GM12878 (cell line): Measurements from ENCODE around the gene AKTIP. TPM values are rescaled to one million over a fixed set of nuclear protein-coding genes. Genes with fewer than 3 reads are reported as not detected.

ENCODE experiments used
- CEBPB ChIP-seq, 2 experiments: fragments of 150-350 bp in 1 of 2; IDR thresholded peaks; 2 replicates each; pipeline ENCODE4 v1.6.1; 2012 to 2014; ENCODE audit warnings: low read depth in 2 of 2, low read length in 2 of 2, borderline replicate concordance in 1 of 2, inconsistent platforms in 1 of 2
- FOXK2 ChIP-seq: fragments of 450-650 bp; IDR thresholded peaks from 2 replicates; pipeline ENCODE4 v1.6.1; 2017; ENCODE audit warnings: mild to moderate bottlenecking, moderate library complexity
- HCFC1 ChIP-seq: fragments of 150-350 bp; IDR thresholded peaks from 2 replicates; pipeline ENCODE4 v1.6.1; 2014; ENCODE audit warnings: low read length
- HDAC6 ChIP-seq: fragments of 200-600 bp; sonication (generic); IDR thresholded peaks from one replicate; pipeline ENCODE4 v1.8.0; 2017; ENCODE audit warnings: antibody characterized with exemption; ENCODE audit not compliant: unreplicated experiment
- KLF5 ChIP-seq: fragments of 450-650 bp; IDR thresholded peaks from 2 replicates; pipeline ENCODE4 v1.6.1; 2014; ENCODE audit warnings: mild to moderate bottlenecking; ENCODE audit not compliant: partially characterized antibody
- MEF2B ChIP-seq: fragments of 450-650 bp; IDR thresholded peaks from 2 replicates; pipeline ENCODE4 v1.6.1; 2018; ENCODE audit warnings: mild to moderate bottlenecking, moderate library complexity; ENCODE audit not compliant: partially characterized antibody, poor library complexity, severe bottlenecking
- RUNX3 ChIP-seq: IDR thresholded peaks from 2 replicates; pipeline ENCODE4 v1.6.1; 2012; ENCODE audit warnings: low read length, inconsistent platforms
- SP1 ChIP-seq: IDR thresholded peaks from one replicate; pipeline ENCODE4 v1.6.1; 2011; ENCODE audit warnings: low read depth, low read length
- SREBF2 ChIP-seq: IDR thresholded peaks from 2 replicates; pipeline ENCODE4 v1.6.1; 2012; ENCODE audit warnings: mild to moderate bottlenecking, low read length
- STAT3 ChIP-seq: IDR thresholded peaks from 2 replicates; pipeline ENCODE4 v1.6.1; 2011; ENCODE audit warnings: low read depth, low read length, improper control_type of control experiment
- USF1 ChIP-seq: IDR thresholded peaks from 2 replicates; pipeline ENCODE4 v1.6.1; 2011; ENCODE audit warnings: borderline replicate concordance, low read depth, mild to moderate bottlenecking, moderate library complexity, mixed read lengths, low read length; ENCODE audit not compliant: insufficient read depth; ENCODE audit errors: extremely low read length
- USF2 ChIP-seq: IDR thresholded peaks from 2 replicates; pipeline ENCODE4 v1.6.1; 2011; ENCODE audit warnings: low read depth, low read length, improper control_type of control experiment, borderline replicate concordance
- ZBTB4 ChIP-seq: fragments of 450-650 bp; formaldehyde crosslinking; IDR thresholded peaks from 2 replicates; pipeline ENCODE4 v1.4.0; 2022; ENCODE audit warnings: mild to moderate bottlenecking, moderate library complexity
- ZNF24 ChIP-seq: fragments of 450-650 bp; IDR thresholded peaks from 2 replicates; pipeline ENCODE4 v1.6.1; 2017; ENCODE audit warnings: antibody characterized with exemption, mild to moderate bottlenecking
- ZNF384 ChIP-seq: IDR thresholded peaks from 2 replicates; pipeline ENCODE4 v1.6.1; 2012; ENCODE audit warnings: low read depth, mild to moderate bottlenecking, low read length, improper control_type of control experiment, borderline replicate concordance
- ZSCAN29 ChIP-seq: fragments of 450-650 bp; IDR thresholded peaks from 2 replicates; pipeline ENCODE4 v1.6.1; 2017; ENCODE audit warnings: mild to moderate bottlenecking, moderate library complexity
- polyA plus RNA-seq, 11 experiments: library from polyadenylated mRNA; depleted of rRNA in 4 of 11; unstranded in 6 of 11; stranded (reverse) in 5 of 11; fragments of >200 nt; fragmentation: Nextera tagmentation in 4 of 11; fragmentation: Illumina TruSeq in 1 of 11; extraction: Ambion mirVana in 4 of 11; extraction: Trizol in 1 of 11; gene quantifications; 1 replicate in 1 of 11; 2 replicates in 10 of 11; pipeline versions ENCODE4 v1.2.1 to v1.2.3, GENCODE V29; 2011 to 2016; ENCODE audit warnings: inconsistent platforms in 2 of 11, missing spikeins in 2 of 11, low read depth in 1 of 11
- total RNA-seq, 4 experiments: library from RNA; depleted of rRNA in 3 of 4; stranded (reverse); fragments of >200 nt in 3 of 4; fragmentation: Illumina TruSeq in 1 of 4; extraction: Trizol in 1 of 4; gene quantifications; 2 replicates each; pipeline versions ENCODE4 v1.2.1 to v1.2.3, GENCODE V29; 2013 to 2021
- TF ChIP-seq, protein P1 (sequence below): IDR thresholded peaks from 2 replicates; pipeline ENCODE4 v1.6.1; 2012; ENCODE audit warnings: improper control_type of control experiment, low read depth, low read length; ENCODE audit not compliant: insufficient replicate concordance
- TF ChIP-seq, protein P2 (sequence below): fragments of 150-350 bp; IDR thresholded peaks from 2 replicates; pipeline ENCODE4 v1.6.1; 2014; ENCODE audit warnings: mild to moderate bottlenecking, low read depth, low read length

The AKTIP gene
- total and polyA plus RNA-seq, 10 of the 15 experiments (the other 5 are each of a cell fraction or from before 2014, with no cell fraction given) = 11.4 to 22.9 (median 13.6) TPM

DNA sequence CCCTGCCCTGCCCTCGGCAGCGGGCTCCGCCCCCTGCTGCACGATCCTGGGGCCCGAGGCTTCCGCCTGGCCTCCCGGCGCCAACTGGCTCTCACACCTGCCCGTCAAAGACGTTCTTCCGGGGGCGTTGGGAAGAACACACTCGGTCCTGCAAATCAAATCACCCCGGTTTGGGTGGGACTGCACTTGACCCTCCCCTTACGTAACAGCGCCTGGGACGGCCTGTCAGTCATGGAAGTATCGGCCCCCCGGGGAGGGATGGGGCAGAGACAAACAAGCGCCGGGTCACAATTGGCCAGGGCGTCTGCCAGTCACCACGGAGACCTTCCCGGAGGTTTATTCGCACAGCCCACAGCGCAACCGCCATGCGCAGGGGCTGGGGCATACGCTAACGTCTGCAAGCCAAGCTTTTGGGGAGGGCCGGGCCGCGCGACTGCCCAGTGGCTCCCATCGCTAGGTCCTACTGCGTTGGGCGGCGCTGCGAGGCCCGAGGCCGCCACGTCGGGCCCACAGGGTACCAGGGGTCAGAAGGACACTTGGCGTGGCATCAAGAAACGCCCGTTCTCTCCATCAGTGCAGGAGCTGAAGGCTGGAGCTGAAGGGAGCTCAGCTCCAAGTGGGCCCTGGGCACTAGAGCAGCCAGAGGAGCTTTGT lies 388 bp upstream of the AKTIP start (continued):
- TF ChIP-seq, protein P1, sequence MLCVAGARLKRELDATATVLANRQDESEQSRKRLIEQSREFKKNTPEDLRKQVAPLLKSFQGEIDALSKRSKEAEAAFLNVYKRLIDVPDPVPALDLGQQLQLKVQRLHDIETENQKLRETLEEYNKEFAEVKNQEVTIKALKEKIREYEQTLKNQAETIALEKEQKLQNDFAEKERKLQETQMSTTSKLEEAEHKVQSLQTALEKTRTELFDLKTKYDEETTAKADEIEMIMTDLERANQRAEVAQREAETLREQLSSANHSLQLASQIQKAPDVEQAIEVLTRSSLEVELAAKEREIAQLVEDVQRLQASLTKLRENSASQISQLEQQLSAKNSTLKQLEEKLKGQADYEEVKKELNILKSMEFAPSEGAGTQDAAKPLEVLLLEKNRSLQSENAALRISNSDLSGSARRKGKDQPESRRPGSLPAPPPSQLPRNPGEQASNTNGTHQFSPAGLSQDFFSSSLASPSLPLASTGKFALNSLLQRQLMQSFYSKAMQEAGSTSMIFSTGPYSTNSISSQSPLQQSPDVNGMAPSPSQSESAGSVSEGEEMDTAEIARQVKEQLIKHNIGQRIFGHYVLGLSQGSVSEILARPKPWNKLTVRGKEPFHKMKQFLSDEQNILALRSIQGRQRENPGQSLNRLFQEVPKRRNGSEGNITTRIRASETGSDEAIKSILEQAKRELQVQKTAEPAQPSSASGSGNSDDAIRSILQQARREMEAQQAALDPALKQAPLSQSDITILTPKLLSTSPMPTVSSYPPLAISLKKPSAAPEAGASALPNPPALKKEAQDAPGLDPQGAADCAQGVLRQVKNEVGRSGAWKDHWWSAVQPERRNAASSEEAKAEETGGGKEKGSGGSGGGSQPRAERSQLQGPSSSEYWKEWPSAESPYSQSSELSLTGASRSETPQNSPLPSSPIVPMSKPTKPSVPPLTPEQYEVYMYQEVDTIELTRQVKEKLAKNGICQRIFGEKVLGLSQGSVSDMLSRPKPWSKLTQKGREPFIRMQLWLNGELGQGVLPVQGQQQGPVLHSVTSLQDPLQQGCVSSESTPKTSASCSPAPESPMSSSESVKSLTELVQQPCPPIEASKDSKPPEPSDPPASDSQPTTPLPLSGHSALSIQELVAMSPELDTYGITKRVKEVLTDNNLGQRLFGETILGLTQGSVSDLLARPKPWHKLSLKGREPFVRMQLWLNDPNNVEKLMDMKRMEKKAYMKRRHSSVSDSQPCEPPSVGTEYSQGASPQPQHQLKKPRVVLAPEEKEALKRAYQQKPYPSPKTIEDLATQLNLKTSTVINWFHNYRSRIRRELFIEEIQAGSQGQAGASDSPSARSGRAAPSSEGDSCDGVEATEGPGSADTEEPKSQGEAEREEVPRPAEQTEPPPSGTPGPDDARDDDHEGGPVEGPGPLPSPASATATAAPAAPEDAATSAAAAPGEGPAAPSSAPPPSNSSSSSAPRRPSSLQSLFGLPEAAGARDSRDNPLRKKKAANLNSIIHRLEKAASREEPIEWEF = no peak
- peak; percentile 86 for TF ChIP-seq SP1
- TF ChIP-seq RUNX3 = peak; percentile 36; the same call in 1 of the 2 replicates
- TF ChIP-seq HCFC1 = no peak; the same call in 1 of the 2 replicates
- TF ChIP-seq CEBPB (IDR thresholded peaks at IDR 0.05; ENCODE audit: borderline replicate concordance in 1 of 2, low read depth in 2 of 2, low read length in 2 of 2) = peak in 1 of 2 experiments; percentile 58; a peak in 2 of 4 replicates
- TF ChIP-seq ZNF384 = no peak
- TF ChIP-seq USF2 = no peak
- TF ChIP-seq FOXK2 = peak; percentile 64; the same call in 1 of the 2 replicates
- no peak for TF ChIP-seq HDAC6
- no peak for TF ChIP-seq STAT3
- TF ChIP-seq, protein P2, sequence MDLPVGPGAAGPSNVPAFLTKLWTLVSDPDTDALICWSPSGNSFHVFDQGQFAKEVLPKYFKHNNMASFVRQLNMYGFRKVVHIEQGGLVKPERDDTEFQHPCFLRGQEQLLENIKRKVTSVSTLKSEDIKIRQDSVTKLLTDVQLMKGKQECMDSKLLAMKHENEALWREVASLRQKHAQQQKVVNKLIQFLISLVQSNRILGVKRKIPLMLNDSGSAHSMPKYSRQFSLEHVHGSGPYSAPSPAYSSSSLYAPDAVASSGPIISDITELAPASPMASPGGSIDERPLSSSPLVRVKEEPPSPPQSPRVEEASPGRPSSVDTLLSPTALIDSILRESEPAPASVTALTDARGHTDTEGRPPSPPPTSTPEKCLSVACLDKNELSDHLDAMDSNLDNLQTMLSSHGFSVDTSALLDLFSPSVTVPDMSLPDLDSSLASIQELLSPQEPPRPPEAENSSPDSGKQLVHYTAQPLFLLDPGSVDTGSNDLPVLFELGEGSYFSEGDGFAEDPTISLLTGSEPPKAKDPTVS = no peak
- no peak for TF ChIP-seq SREBF2
- TF ChIP-seq ZBTB4 (CRISPR knock-in tag) = no peak
- peak; percentile 86 for TF ChIP-seq KLF5
- TF ChIP-seq MEF2B = peak; percentile 22
- no peak for TF ChIP-seq ZSCAN29
- no peak for TF ChIP-seq ZNF24
- TF ChIP-seq USF1 = no peak
